BLaER1 (cell line): ENCODE data around the gene DPF3.

Source experiments
- H3K27ac ChIP-seq: shearing (Covaris generic); formaldehyde crosslinking; 2 replicates; pipeline ENCODE4 v1.8.1; 2022
- H3K27me3 ChIP-seq: shearing (Covaris generic); formaldehyde crosslinking; 2 replicates; pipeline ENCODE4 v1.8.1; 2022
- H3K36me3 ChIP-seq: shearing (Covaris generic); formaldehyde crosslinking; 2 replicates; pipeline ENCODE4 v1.8.1; 2022
- H3K4me1 ChIP-seq: shearing (Covaris generic); formaldehyde crosslinking; 2 replicates; pipeline ENCODE4 v1.8.1; 2022
- H3K4me2 ChIP-seq: shearing (Covaris generic); formaldehyde crosslinking; 2 replicates; pipeline ENCODE4 v1.8.1; 2022
- H3K4me3 ChIP-seq: shearing (Covaris generic); formaldehyde crosslinking; 2 replicates; pipeline ENCODE4 v1.8.1; 2022
- H3K9ac ChIP-seq: shearing (Covaris generic); formaldehyde crosslinking; 2 replicates; pipeline ENCODE4 v1.8.1; 2022
- H3K9me3 ChIP-seq: shearing (Covaris generic); formaldehyde crosslinking; 2 replicates; pipeline ENCODE4 v1.8.1; 2022
- H4K20me1 ChIP-seq: shearing (Covaris generic); formaldehyde crosslinking; 2 replicates; pipeline ENCODE4 v1.8.1; 2022
- Cebpa-rat ChIP-seq: shearing (Covaris generic); IDR thresholded peaks from 2 replicates; pipeline ENCODE4 v1.8.1; 2022

The DPF3 gene

DNA sequence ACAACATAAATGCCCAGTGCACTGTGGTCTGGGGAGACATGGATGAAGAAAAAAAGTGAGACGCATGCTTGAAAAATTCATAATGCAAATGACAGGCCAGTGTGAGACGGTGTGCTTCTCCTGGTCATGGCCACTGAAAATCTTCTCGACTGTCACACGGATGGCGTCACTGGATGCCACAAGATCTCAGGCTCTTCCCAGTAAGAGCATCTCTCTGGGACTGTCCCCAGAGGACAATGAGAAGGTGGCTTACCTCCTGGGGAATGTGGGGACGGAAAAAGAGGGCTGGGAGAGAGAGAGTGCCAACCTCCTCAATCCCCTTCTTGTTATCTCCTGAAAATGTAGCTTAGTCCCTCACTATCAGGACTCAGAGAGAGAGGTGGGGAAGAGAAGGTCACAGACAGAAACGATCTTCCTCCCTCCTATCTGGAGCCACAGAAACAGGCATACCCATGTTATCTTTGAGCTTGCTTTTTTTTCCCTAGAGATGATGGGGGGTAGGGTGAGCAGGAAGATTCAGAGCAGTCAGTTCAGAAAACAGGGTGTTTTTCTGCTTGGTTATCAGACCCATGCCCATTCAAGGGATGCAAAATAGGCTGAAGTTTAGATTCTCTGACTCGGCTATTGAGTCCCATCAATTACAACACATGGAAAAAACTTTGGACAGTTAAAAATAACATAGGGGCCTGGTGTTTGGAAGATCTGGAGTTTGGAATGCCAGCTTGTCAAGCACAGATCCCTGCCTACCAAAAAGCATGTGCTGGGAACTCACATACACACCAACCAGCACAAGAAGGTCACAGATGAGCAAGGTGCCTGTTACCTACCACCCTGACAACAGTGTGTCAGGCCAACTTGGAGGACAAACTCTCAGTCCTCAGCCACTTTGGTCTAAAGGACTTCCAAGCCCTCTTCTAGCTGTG is 24.2 kb downstream of the DPF3 start:
- no peak for TF ChIP-seq Cebpa-rat
- Histone ChIP-seq H3K4me2 (no peak overlapping the region), H3K27ac (no peak overlapping the region), H3K4me3 (no peak overlapping the region), H3K9ac (no peak overlapping the region), H3K9me3 (peaks cover 15% of the 10 kb centered on the region), H3K4me1 (no peaks in the 10 kb centered on the region), H4K20me1 (no peaks in the 10 kb centered on the region), H3K36me3 (no peaks in the 10 kb centered on the region), H3K27me3 (no peaks in the 10 kb centered on the region)

DNA sequence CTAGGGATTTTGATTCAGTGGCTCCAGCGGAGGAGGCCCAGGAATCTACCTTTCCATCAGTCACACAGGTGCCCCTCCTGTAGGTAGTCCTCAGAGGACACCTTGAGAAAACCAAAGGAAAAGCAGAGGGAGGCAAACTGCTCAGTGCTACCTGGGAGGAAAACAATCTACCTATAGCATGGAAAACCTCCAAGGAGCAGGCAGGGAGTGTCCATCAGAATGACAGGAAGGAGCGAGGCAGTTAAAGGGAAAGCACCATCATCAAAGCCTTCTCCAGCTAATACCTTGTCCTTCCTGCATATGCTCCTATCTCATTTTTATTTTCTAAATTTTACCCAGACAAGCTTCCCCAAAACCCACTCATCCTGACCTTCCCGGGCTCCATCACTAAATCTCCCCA is 25.4 kb downstream of the DPF3 start:
- no peak overlapping the region for H3K9ac ChIP-seq
- H3K4me3 ChIP-seq = no peak overlapping the region
- H3K9me3 ChIP-seq = peaks cover 15% of the 10 kb centered on the region
- no peaks in the 10 kb centered on the region for H3K27me3 ChIP-seq
- H3K27ac ChIP-seq = no peak overlapping the region
- TF ChIP-seq Cebpa-rat = no peak
- H3K4me1 ChIP-seq = no peaks in the 10 kb centered on the region
- H3K36me3 ChIP-seq = no peaks in the 10 kb centered on the region
- no peaks in the 10 kb centered on the region for H4K20me1 ChIP-seq
- no peak overlapping the region for H3K4me2 ChIP-seq

DNA sequence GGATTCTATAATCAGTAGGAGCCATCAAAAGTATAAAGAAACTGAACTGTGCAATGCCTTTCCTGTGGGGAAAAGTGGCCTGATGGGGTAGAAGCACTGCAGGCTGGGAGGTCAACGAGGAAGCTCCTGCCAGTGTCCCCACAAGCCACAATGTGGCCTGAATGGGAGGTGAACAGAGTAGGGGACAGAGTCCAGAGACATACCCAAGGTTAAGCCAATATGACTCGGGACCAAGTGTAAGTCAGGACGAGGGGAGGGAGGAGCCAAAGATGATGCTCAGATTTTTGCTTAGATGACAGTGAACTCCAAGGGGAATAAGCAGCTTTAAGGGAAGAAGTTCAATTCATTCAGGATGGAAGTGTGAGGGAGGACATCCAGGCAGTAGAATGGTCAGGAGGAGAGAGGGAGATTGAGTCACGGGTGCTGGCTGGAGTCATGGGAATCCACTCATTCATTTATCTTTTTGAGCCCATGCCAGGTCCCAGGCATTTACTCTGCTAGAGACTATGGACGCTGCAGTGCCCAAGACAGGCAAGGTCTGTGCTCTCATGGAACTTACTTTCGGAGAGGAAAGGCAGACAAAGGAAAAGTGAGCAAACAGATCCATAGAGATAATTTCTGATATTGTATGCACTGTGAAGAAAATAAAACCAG is 29.1 kb downstream of the DPF3 start:
- Histone ChIP-seq H4K20me1 (no peaks in the 10 kb centered on the region), H3K4me1 (no peaks in the 10 kb centered on the region), H3K36me3 (no peaks in the 10 kb centered on the region), H3K4me3 (no peak overlapping the region), H3K9me3 (no peaks in the 10 kb centered on the region), H3K4me2 (no peak overlapping the region), H3K27ac (no peak overlapping the region), H3K9ac (no peak overlapping the region), H3K27me3 (no peaks in the 10 kb centered on the region)
- no peak for TF ChIP-seq Cebpa-rat

DNA sequence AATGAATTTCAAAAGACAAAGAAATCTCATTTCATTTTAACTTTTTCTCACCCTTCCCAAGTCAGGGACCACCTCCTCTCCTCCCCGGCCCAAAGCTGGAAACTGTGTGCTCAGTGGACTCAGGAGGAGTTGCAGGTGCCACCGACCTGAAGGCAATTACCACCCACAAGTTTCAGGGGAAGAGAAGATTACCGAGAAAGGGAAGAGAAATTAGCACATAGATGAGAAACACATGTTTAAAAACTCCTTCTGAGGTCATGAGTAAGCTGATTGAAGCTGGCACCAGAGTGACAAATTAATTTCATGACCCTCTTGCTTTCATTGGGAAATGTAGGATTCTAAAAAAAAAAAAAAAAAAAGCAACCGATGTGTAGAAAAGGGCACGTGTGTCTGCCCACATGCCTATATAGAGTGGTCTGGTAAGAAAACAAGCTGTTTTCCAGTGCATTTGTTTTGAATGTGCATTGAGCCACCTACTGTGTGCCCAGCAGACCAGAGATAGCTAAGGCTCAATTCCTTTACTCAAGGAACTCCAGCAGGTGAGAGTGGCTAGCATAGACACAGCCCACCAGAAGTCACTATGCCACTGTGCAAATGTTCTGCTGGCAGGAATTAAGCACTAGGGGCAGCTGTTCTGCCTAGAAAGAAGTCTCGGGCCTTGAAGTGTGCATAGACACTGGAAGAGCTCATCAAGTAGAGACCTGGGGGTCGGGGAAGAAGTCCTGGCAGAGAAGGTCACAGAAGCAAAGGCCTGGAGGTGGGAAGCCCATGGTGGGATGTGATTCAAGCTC is 30.5 kb downstream of the DPF3 start:
- Histone ChIP-seq H3K4me3 (no peak overlapping the region), H3K9me3 (no peaks in the 10 kb centered on the region), H3K36me3 (no peaks in the 10 kb centered on the region), H3K4me1 (no peaks in the 10 kb centered on the region), H3K4me2 (no peak overlapping the region), H3K27ac (no peak overlapping the region), H3K27me3 (no peaks in the 10 kb centered on the region), H3K9ac (no peak overlapping the region), H4K20me1 (no peaks in the 10 kb centered on the region)
- no peak for TF ChIP-seq Cebpa-rat

DNA sequence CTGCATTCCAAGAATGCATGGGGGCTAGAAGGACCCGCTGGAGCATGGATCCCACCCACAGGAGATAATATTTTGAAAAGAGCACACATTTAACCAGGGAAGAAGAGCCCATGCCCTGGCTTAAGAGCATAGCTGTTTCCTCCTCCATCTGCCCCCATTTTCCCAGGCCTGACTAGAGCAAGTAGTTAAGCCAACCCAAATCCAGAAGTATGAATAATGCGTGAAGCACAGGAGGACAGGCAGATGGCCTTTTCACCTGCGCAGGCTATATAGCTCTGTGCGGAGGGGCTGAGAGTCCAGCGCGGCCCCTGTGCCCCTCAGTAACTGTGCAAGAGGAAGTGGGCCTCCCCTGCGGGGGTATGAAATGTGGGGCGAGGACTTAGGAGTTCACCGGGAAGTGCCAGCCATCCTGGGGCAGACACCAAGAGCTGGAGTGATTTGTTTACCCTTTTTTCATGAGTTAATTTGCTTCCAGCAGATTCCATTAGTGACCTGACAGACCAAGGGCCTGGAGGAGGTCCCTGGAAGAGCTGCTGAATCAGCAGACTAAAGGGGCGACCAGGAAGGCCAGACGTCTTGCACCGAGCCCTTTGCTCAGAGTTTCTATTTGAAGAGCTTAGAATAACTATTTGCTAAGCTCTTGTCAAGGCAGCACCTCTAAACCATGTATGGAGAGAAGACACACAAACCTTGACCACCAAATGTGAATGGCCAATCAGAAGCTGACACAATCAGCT is 37.2 kb downstream of the DPF3 start:
- Histone ChIP-seq H3K36me3 (no peaks in the 10 kb centered on the region), H3K4me1 (peaks cover 8% of the 10 kb centered on the region; the same call in 1 of the 2 replicates), H3K27me3 (no peaks in the 10 kb centered on the region), H3K9me3 (no peaks in the 10 kb centered on the region), H3K9ac (no peak overlapping the region), H3K4me3 (no peak overlapping the region), H3K4me2 (no peak overlapping the region), H4K20me1 (no peaks in the 10 kb centered on the region), H3K27ac (no peak overlapping the region)
- no peak for TF ChIP-seq Cebpa-rat

DNA sequence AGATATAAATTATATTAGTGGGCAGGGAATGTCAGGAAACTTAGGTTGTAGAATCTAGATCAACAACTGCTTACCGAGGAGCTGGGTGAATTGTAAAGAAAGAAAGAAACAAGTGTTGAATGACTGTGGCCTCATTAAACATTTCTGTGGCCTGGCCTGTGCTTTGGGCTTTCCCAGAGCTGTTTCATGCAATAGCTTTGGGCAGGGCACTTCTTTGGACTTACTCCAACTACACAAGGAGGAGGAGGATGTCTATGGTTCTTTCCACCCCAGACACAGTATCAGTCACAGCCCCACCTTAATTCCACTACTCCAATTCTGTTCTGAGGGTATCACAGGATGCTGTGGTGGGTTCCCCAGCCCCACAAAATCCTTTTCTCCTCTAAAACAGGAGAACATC is 38.0 kb downstream of the DPF3 start:
- no peak overlapping the region for H3K4me2 ChIP-seq
- H3K9ac ChIP-seq = no peak overlapping the region

DNA sequence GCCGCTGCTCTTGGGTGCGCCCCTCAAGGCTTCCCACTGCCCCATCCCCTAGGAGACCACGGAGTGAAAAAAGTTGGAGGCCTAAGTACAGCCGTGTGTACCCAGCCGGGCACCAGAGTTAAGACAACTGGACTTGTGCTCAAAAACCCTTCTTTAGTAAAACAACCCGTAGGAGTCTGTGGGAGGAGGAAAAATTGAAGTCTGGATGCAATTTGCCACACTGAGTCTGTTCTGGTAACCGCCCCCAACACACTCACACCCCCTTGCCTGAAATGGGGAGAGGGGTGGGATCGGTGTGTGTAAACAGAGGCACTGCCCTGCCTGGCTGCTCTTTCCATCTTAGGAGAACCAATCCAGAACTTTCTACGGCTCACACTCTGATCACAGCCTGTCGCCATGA is 41.7 kb downstream of the DPF3 start:
- Histone ChIP-seq H3K27ac (no peak overlapping the region), H3K27me3 (no peaks in the 10 kb centered on the region), H3K36me3 (no peaks in the 10 kb centered on the region), H3K9ac (no peak overlapping the region), H3K4me1 (peaks cover 8% of the 10 kb centered on the region; the same call in 1 of the 2 replicates), H3K9me3 (no peaks in the 10 kb centered on the region), H3K4me2 (no peak overlapping the region), H3K4me3 (no peak overlapping the region), H4K20me1 (no peaks in the 10 kb centered on the region)
- no peak for TF ChIP-seq Cebpa-rat

More for the DNA sequence above, 38.0 kb downstream of the DPF3 start:
- Histone ChIP-seq H3K27me3 (no peaks in the 10 kb centered on the region), H3K4me1 (peaks cover 8% of the 10 kb centered on the region; the same call in 1 of the 2 replicates), H4K20me1 (no peaks in the 10 kb centered on the region), H3K9me3 (no peaks in the 10 kb centered on the region), H3K27ac (no peak overlapping the region), H3K4me3 (no peak overlapping the region), H3K36me3 (no peaks in the 10 kb centered on the region)
- no peak for TF ChIP-seq Cebpa-rat

DNA sequence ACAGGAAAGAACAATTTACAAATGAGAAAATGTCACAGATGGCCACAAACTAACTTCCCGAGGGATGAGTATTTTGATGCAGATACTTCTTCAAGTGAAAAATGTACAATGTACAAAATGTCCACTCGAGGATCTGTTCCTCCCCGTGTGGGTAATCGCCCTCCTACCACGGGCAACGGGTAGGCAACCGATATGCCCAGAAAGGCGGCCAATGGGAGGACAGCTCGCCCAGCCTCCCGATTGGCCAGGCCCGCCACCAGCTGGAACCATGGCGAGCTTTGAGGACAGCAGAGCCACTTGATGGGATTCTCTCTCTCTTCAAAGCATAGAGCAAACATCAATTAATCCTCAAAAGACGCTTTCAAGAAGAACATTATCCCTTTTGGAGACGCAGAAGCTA is 42.3 kb downstream of the DPF3 start:
- Histone ChIP-seq H3K36me3 (no peaks in the 10 kb centered on the region), H3K27me3 (no peaks in the 10 kb centered on the region), H3K4me2 (no peak overlapping the region), H3K4me1 (peaks cover 8% of the 10 kb centered on the region; the same call in 1 of the 2 replicates), H3K9me3 (no peaks in the 10 kb centered on the region), H4K20me1 (no peaks in the 10 kb centered on the region), H3K9ac (no peak overlapping the region), H3K27ac (no peak overlapping the region), H3K4me3 (no peak overlapping the region)
- no peak for TF ChIP-seq Cebpa-rat

DNA sequence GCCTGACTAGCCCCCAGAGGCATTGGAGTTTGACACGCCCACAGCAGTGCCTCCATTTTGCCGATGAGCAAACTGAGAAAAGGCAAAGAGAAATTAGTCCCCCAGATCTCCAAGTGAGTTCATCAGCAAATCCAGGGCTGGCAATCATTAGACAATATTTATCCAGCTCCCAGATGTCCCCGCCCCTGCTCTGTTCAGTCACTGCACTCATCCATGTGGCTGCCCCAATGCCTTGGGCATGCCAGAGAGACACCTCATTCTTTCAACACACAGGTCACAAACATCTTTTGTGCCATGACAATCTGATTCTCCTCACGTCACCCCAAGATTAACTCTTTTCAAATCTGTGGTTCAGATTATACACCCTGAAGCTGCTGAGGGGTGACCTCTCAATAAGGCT is 43.5 kb downstream of the DPF3 start:
- no peaks in the 10 kb centered on the region for H3K36me3 ChIP-seq
- H3K27me3 ChIP-seq = no peaks in the 10 kb centered on the region
- H3K9me3 ChIP-seq = no peaks in the 10 kb centered on the region
- H3K4me1 ChIP-seq = peaks cover 8% of the 10 kb centered on the region; the same call in 1 of the 2 replicates
- H3K9ac ChIP-seq = no peak overlapping the region
- no peak for TF ChIP-seq Cebpa-rat
- H3K27ac ChIP-seq = no peak overlapping the region
- no peak overlapping the region for H3K4me3 ChIP-seq
- H3K4me2 ChIP-seq = no peak overlapping the region
- no peaks in the 10 kb centered on the region for H4K20me1 ChIP-seq
